NK-92 (cell line): ENCODE measurements around the gene RFX7.

Experiments used
- DNase-seq: peaks from one replicate; lab custom pipeline; 2025; ENCODE audit not compliant: unreplicated experiment; lab: John Stamatoyannopoulos, UW

Gene RFX7

DNA sequence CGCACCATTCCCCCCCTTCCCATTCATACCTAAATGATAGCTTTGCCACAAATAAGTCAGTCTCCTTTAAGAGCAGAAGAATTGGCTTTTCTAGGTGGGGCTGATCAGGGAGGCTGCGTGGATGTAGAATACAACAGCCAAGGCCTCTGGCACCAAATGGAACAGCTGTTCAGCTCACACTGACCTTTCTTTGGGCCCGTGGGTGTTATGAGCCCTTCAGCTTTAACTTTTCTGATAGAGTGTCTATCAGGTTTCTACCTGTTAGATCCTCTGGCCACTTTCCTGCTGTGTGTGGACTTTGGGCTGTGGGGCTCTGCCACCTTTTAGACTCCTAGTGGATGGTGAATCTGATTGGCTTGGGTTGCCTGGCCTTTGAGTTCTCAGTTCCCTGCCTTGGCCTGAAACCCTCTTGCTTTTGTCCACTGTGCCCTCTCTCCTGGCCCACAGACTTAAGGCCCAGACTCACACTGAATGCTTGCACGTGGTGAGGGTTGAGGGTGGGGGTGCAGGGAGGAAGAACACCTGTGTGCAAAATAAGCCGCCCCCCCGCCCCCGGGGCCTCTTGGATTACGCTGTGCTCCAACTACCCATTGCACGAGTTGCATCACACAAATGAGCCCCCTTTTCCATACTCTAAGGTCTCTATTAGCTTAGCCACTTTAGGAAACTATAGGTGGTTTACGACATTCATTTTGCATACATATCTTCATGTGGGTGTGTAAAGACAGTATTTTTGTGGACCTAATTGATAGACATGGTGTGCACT is 1.3 kb upstream of the RFX7 start:
- DNase-seq: no peak

GRCh38 chr15:56244038-56244810 is 545 bp upstream of the RFX7 start:
- DNase-seq: no peak

DNA sequence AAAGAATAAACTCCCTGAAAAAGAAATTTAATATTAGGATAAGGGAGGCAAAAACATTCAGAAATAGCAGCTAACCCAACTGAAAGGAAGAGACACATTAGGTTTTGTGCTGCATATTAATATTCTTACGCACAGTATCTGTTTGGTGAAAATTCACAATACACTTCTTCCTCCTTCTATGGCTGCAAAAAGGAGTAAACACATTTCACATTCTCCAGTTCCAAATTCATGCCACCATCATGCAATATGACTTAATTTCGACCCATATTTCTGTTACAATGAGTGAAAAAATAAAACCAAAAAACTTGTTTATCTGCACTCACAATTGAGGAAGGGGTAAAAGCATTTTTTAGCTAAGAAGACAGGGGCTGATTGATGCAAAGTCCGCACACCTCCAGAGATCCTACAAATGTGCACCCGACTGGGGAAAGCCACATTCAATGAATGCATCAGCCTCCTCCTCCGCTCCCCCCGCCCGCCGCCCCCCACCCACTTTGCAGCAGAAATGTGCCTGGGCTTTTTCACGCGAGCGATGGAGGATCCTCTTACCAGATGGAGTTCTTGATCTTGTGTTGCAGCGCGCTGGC is 1.0 kb downstream of the RFX7 start:
- no peak for DNase-seq

DNA sequence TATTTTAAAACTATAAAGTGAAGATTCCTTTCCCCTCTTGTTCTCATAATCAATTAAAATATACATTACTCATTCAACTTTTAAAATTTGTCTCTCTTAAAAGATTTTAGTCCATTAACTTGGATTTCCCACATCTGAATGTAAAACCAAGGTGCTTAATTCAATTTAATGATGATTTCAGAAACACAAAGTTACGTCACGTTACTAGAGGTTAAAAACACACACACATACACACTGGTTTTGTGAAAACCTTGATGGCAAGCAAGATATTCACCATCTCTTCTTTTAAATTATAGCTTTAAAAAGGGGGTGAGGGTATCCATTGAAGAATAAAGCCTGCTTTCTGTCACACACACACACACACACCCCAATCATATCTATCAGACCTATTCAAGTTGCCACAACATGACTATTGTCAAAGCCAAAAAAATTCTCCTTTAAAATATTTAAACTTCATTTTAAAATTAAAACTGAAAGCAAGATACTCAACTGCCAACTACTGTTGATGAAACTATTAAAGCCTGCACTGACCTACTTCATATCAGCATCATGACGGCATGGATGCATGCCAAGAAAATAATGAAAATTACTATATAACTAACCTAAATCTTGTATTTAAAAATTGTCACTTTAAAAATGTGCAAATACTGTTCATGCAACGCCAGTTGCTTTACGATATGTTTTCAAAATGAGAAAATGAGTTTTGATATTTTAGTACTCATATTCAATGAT is 2.1 kb downstream of the RFX7 start:
- DNase-seq: no peak

DNA sequence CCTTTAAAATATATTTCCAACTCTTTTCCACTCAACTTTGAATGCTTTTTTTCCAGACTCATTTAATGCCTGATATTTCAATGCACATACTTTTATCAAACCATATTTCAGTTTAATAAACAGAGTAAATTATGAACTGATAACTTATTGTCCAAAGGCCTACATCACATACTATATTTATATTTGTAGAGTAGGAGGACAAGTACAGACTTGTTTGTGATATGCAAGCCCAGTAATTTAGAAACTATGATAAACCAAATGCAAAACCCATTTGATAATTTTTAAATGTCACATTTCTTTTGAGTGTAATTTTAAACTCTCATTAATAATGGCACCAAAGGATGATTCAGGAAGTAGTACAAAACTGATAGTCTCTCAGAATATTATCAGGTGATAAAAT is 3.3 kb downstream of the RFX7 start:
- no peak for DNase-seq

DNA sequence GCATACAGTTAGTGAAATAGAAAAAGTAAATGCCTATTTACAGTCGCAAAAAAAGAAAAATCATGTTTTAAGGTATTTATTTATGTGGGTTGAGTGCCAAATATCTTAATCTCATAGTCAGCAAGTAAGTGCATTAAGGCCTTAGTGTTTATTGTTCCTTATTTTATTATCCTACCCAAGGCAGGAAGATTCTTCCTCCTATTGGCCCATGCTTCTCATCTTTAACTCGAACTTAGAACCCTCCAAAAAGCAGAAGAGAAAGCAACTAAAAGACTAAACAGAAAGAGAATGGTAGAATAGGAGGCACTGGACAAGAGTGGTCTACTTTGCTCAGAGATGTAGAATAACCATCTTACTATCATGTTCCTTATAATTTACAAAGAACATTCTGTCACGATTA is 7.5 kb downstream of the RFX7 start:
- no peak for DNase-seq

DNA sequence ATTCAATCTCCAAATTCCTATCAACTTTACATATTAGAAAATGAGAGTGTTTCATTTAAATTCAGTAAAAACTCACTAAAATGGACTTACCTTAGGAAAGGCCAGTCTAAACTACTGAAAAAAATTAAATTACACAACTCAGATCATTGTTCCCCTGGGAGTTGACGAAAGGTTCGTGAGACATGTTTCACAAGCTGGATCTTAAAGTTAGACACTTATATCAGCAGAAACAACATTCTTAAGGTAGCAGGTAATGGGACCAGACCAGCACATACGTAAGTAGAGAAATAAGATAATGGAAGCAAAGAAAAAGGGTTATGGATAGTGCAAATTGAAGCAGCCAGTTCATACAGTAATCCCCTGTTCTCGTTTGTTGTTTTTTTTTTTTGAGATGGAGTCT is 8.9 kb downstream of the RFX7 start:
- DNase-seq: no peak

- DNase-seq: no peak
These were observed 10.1 kb downstream of the RFX7 start for GRCh38 chr15:56233549-56233948.

DNA sequence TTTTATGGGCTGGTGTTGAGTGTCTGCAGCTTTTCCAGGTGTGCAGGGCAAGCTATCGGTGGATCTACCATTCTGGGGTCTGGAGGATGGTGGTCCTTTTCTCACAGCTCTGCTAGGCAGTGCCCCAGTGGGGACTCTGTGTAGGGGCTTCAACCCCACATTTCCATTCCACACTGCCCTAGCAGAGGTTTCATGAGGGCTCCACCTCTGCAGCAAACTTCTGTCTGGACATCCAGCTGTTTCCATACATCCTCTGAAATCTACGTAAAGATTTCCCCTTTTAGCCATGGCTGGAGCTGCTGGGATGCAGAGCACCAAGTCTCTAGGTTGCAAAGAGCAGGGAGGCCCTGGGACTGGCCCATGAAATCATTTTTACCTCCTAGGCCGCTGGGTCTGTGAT is 11.6 kb downstream of the RFX7 start:
- no peak for DNase-seq

DNA sequence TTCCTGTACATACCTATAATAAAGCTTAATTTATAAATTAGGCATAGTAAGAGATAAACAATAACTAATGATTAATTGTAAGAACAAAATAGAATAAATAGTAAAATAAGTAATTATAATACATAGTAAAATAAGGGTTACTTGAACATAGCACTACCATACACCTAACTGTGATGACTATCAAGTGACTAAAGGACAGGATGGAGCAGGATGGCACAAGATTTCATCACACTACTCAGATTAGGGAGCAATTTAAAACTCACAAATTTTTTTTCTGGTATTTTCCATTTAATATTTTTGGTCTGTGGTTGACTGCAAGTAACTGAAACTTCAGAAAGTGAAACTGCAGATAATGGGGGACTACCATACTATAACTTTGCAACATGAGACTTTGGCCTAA is 14.8 kb downstream of the RFX7 start:
- DNase-seq: no peak

GRCh38 chr15:56228352-56228751 is 15.3 kb downstream of the RFX7 start:
- no peak for DNase-seq

GRCh38 chr15:56227780-56228179 is 15.9 kb downstream of the RFX7 start:
- no peak for DNase-seq

DNA sequence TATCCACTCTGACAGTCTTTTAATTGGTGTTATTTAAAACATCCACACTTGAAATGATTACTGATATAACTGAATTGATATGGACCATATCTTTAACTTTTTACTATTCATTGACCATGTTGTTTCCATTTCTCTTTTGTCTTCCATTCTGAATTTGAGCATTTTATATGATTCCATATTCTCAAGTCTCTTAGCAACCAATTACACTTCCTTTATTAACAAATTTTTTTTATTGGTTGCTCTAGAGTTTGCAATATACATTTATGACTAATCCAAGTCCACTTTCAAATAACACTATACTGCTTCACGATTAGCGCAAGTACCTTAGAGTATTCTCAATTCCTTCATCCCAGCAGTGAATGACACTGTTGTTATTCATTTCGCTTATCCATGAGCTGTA is 16.4 kb downstream of the RFX7 start:
- DNase-seq: no peak

GRCh38 chr15:56225520-56225919 is 18.2 kb downstream of the RFX7 start:
- DNase-seq: no peak

DNA sequence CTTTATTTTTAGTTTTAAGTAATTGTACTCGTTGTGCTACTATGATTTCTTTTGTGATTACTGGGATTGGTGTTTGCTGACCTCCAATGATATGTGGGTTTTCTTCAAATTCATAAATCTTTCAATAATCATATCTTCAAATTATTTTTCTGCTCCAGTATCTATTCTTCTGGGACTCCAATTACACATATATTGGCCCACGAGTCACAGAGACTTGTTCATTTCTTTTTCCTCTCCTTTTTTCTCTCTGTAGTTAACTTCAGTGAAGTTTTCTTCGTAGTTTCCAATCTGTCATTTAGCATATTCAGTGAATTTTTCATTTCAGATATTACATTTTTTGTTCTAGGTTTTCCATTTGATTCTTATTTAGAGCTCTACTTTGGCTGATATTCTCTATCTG is 21.4 kb downstream of the RFX7 start:
- DNase-seq: no peak

- no peak for DNase-seq
These were observed 26.3 kb downstream of the RFX7 start for GRCh38 chr15:56217341-56217740.

DNA sequence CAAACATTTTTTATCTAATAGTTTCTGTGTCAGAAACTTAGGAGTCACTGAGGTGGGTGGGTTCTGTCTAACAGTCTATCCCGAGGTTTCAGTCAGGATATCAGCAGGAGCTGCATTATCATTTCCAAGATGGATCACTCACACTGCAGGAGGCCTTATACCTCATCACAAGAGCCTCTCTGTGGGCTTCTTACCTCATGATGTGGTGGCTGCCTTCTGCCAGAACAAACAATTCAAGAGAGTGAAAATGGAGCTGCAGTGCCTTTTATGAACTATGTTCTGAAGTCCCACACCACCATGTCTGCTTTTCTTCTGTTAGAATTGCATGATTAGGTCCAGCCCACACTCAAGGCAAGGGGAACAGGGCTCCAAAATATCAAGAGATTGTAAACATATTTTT is 27.9 kb downstream of the RFX7 start:
- no peak for DNase-seq

GRCh38 chr15:56211960-56212550 is 31.6 kb downstream of the RFX7 start:
- no peak for DNase-seq

DNA sequence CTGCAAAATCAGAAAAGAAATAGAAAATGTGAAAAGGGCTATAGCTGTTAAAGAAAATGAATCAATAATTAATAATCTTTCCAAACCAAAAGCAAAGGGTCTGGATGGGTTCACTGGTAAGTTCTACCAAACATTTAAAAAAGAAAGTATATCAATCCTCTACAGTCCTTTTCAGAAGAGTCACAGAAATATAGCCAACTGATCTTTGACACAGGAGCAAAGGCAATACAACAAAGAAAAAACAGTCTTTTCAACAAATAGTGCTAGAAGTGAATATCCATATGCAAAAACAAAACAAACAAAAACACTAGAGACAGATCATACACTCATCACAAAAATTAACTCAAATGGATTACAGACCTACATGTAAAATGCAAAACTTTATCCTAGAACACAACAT is 32.6 kb downstream of the RFX7 start:
- no peak for DNase-seq

- no peak for DNase-seq
These were observed 35.0 kb downstream of the RFX7 start for GRCh38 chr15:56208641-56209155.

DNA sequence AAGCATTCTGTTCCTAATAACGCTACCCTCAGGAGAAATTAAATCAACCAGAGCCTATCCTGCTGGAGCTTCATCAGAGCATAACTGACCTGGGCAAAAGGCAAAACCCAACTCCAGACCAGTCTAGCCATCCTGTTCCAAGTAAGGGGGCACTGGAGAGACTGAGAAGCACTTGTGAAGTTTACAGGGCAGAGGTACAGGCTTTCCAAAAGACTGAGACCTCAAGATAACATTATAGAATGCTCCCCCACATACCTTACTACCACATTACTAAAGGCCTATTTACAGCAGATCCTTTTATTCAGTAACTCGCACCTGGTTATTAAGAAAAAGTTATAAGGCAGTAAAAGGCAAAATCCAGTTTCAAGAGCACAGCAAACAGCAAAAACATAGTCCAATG is 35.5 kb downstream of the RFX7 start:
- no peak for DNase-seq
